Globus pallidus (tissue), 1 donor: Measurements from ENCODE around the gene PRR11.
"Not testable (repeated sequence)": the region's sequence is repeated elsewhere in the genome, so short reads cannot be mapped to it uniquely, and the experiment has no call there.

Experiments
- DNase-seq: peaks from one replicate; pipeline ENCODE4 v3.0.0-alpha.2; 2015; ENCODE audit warnings: low spot score

Gene PRR11

GRCh38 chr17:59155439-59156177 lies at the start of gene PRR11:
PRR11 (plus strand) TSS chr17:59155746; CDS start chr17:59169753, 14,007 bp downstream.
- peak; percentile 100 for DNase-seq

- DNase-seq, result peak; percentile 65
These were observed 49.6 kb upstream of the PRR11 start for GRCh38 chr17:59105852-59106462.

- DNase-seq, result peak; percentile 93
These were observed 48.9 kb upstream of the PRR11 start, which contains the start of gene TRIM37 for GRCh38 chr17:59106463-59107305. TRIM37 (minus strand) TSS chr17:59106880; CDS start chr17:59106461, 419 bp downstream.

- DNase-seq, result no peak
These were observed 48.3 kb upstream of the PRR11 start for GRCh38 chr17:59107306-59107670.

GRCh38 chr17:59108400-59109102 lies 47.0 kb upstream of the PRR11 start:
- no peak for DNase-seq

GRCh38 chr17:59110973-59111372 lies 44.6 kb upstream of the PRR11 start:
- DNase-seq, result no peak

GRCh38 chr17:59111539-59111938 lies 44.0 kb upstream of the PRR11 start:
- DNase-seq, result no peak

GRCh38 chr17:59115474-59115873 lies 40.1 kb upstream of the PRR11 start:
- no peak for DNase-seq

- DNase-seq, result no peak
These were observed 33.6 kb upstream of the PRR11 start for GRCh38 chr17:59121901-59122480.

GRCh38 chr17:59124665-59125064 lies 30.9 kb upstream of the PRR11 start:
- DNase-seq, result no peak

- DNase-seq, result no peak
These were observed 28.6 kb upstream of the PRR11 start for GRCh38 chr17:59126809-59127417.

GRCh38 chr17:59129814-59130213 lies 25.7 kb upstream of the PRR11 start:
- no peak for DNase-seq

- DNase-seq, result no peak
These were observed 24.4 kb upstream of the PRR11 start for GRCh38 chr17:59131131-59131530.

- DNase-seq, result not testable (repeated sequence)
These were observed 17.2 kb upstream of the PRR11 start for GRCh38 chr17:59138339-59138738.

- no peak for DNase-seq
These were observed 15.6 kb upstream of the PRR11 start for GRCh38 chr17:59139939-59140338.

GRCh38 chr17:59141860-59142259 lies 13.7 kb upstream of the PRR11 start:
- no peak for DNase-seq

GRCh38 chr17:59145571-59146096 lies 9.9 kb upstream of the PRR11 start:
- no peak for DNase-seq

- DNase-seq, result no peak
These were observed 6.5 kb upstream of the PRR11 start for GRCh38 chr17:59149051-59149450.

GRCh38 chr17:59149841-59150511 lies 5.6 kb upstream of the PRR11 start:
- DNase-seq, result no peak

GRCh38 chr17:59151006-59151405 lies 4.5 kb upstream of the PRR11 start:
- no peak for DNase-seq
